DND-41 (cell line): ENCODE data around the gene C22orf31.

Source experiments
- ATAC-seq: fragments of 200-7000 bp; cut with Tn5 transposase; 3 replicates; pipeline ENCODE4 v1.9.1; 2021; ENCODE audit warnings: low read depth; ENCODE audit not compliant: insufficient read depth
- DNase-seq: peaks from one replicate; pipeline ENCODE4 v3.0.0-alpha.2; 2020
- H2AFZ ChIP-seq: 2 replicates; pipeline ENCODE4 v1.6.0; 2012; ENCODE audit warnings: low read depth, low read length
- H3K27ac ChIP-seq: 2 replicates; pipeline ENCODE4 v1.5.1; 2012; ENCODE audit warnings: low read length, inconsistent platforms
- H3K27me3 ChIP-seq: fragments of 200-600 bp; sonication (generic); 2 replicates; pipeline ENCODE4 v1.6.0; 2012; ENCODE audit warnings: low read length, mild to moderate bottlenecking, inconsistent platforms; ENCODE audit not compliant: insufficient read depth, poor library complexity
- H3K36me3 ChIP-seq: 2 replicates; pipeline ENCODE4 v1.5.1; 2012; ENCODE audit warnings: low read length, inconsistent platforms; ENCODE audit not compliant: insufficient read depth
- H3K4me1 ChIP-seq: 2 replicates; pipeline ENCODE4 v1.5.1; 2012; ENCODE audit warnings: mild to moderate bottlenecking, low read length; ENCODE audit not compliant: insufficient read depth
- H3K4me2 ChIP-seq: 2 replicates; pipeline ENCODE4 v1.6.0; 2012; ENCODE audit warnings: mild to moderate bottlenecking, moderate library complexity, low read length, inconsistent platforms; ENCODE audit not compliant: insufficient read depth
- H3K4me3 ChIP-seq, 2 experiments: fragments of 200-600 bp in 1 of 2; shearing (Covaris generic) in 1 of 2; 2 replicates each; pipeline ENCODE4 v1.5.1; 2012 to 2016; ENCODE audit warnings: inconsistent platforms in 2 of 2, low read length in 2 of 2, mild to moderate bottlenecking in 2 of 2, low read depth in 1 of 2, moderate library complexity in 1 of 2
- H3K79me2 ChIP-seq: 2 replicates; pipeline ENCODE4 v1.6.0; 2012; ENCODE audit warnings: low read length, inconsistent platforms; ENCODE audit not compliant: insufficient read depth
- H3K9ac ChIP-seq: 2 replicates; pipeline ENCODE4 v1.6.0; 2012; ENCODE audit warnings: low read depth, mild to moderate bottlenecking, inconsistent platforms, low read length, moderate library complexity
- H3K9me3 ChIP-seq: 2 replicates; pipeline ENCODE4 v1.5.1; 2012; ENCODE audit warnings: low read length, moderate library complexity, mild to moderate bottlenecking, inconsistent platforms; ENCODE audit not compliant: insufficient read depth, severe bottlenecking
- H4K20me1 ChIP-seq: 2 replicates; pipeline ENCODE4 v1.6.0; 2012; ENCODE audit warnings: low read length; ENCODE audit not compliant: insufficient read depth
- EZH2 ChIP-seq: IDR thresholded peaks from 3 replicates; pipeline ENCODE4 v1.6.1; 2012; ENCODE audit warnings: borderline replicate concordance, low read depth, mild to moderate bottlenecking, moderate library complexity, low read length, inconsistent platforms; ENCODE audit not compliant: severe bottlenecking
- TF ChIP-seq, protein P1 (sequence below): IDR thresholded peaks from 2 replicates; pipeline ENCODE4 v1.5.1; 2012; ENCODE audit warnings: borderline replicate concordance, low read length, moderate library complexity, mild to moderate bottlenecking; ENCODE audit not compliant: poor library complexity, severe bottlenecking; ENCODE audit errors: extremely low read depth

C22orf31 gene

DNA sequence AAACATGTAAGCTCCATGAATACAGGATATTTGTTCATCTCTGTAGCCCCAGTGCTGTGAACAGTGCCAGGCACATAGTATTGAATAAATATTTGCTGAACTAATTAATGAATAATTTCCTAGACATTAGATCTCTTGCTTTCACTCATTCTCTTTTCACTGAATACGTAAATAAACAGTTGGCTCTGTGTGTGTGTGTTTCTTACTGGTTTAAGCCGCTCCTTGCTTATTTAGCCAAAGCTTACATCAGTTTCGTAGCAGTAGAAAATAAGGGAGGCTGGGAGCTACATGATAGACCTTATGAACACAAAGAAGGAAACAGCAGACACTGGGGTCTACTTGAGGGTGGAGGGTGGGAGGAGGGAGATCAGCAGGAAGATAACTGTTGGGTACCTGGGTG lies 28.4 kb upstream of the C22orf31 start:
- ATAC-seq, result no peak
- Histone ChIP-seq H2AFZ (no peak overlapping the region), H3K9me3 (no peaks in the 10 kb centered on the region), H3K27me3 (no peaks in the 10 kb centered on the region), H3K27ac (no peak overlapping the region), H3K4me2 (no peak overlapping the region), H3K9ac (no peak overlapping the region), H3K36me3 (peaks cover 11% of the 10 kb centered on the region), H3K4me1 (no peaks in the 10 kb centered on the region), H3K79me2 (peaks cover 75% of the 10 kb centered on the region), H4K20me1 (peaks cover 6% of the 10 kb centered on the region; the same call in 1 of the 2 replicates), H3K4me3 (no peak overlapping the region)
- TF ChIP-seq, protein P1, sequence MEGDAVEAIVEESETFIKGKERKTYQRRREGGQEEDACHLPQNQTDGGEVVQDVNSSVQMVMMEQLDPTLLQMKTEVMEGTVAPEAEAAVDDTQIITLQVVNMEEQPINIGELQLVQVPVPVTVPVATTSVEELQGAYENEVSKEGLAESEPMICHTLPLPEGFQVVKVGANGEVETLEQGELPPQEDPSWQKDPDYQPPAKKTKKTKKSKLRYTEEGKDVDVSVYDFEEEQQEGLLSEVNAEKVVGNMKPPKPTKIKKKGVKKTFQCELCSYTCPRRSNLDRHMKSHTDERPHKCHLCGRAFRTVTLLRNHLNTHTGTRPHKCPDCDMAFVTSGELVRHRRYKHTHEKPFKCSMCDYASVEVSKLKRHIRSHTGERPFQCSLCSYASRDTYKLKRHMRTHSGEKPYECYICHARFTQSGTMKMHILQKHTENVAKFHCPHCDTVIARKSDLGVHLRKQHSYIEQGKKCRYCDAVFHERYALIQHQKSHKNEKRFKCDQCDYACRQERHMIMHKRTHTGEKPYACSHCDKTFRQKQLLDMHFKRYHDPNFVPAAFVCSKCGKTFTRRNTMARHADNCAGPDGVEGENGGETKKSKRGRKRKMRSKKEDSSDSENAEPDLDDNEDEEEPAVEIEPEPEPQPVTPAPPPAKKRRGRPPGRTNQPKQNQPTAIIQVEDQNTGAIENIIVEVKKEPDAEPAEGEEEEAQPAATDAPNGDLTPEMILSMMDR, result no peak
- TF ChIP-seq EZH2, result no peak
- no peak for DNase-seq

DNA sequence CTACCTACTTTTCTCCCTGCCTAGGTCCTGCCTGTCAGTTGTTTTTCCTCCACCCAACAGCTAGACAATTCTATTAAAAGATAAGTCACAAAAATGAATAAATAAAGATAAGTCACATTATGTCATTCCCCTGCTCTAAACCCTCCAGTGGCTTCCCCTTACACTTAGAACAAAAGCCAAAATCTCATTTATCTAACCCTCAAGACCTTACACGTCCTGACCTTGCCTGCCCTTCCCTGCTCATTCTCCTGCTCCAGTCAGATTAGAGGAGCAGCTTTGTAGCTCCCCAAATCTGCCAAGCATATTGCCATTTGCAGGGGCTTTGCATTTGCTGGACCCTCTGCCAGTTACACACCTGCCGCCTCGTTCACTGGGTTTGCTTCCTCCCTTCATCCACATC lies 27.9 kb upstream of the C22orf31 start:
- H3K36me3 ChIP-seq, result peaks cover 8% of the 10 kb centered on the region
- no peak for ATAC-seq
- no peak overlapping the region for H3K27ac ChIP-seq
- H3K79me2 ChIP-seq, result peaks cover 80% of the 10 kb centered on the region
- H3K9me3 ChIP-seq, result no peaks in the 10 kb centered on the region
- H2AFZ ChIP-seq, result no peak overlapping the region
- H3K4me3 ChIP-seq, result no peak overlapping the region
- H4K20me1 ChIP-seq, result peaks cover 6% of the 10 kb centered on the region; the same call in 1 of the 2 replicates
- H3K27me3 ChIP-seq, result no peaks in the 10 kb centered on the region
- no peak overlapping the region for H3K9ac ChIP-seq
- TF ChIP-seq, protein P1, result no peak
- TF ChIP-seq EZH2, result no peak
- no peak overlapping the region for H3K4me2 ChIP-seq
- H3K4me1 ChIP-seq, result no peaks in the 10 kb centered on the region
- DNase-seq, result no peak

DNA sequence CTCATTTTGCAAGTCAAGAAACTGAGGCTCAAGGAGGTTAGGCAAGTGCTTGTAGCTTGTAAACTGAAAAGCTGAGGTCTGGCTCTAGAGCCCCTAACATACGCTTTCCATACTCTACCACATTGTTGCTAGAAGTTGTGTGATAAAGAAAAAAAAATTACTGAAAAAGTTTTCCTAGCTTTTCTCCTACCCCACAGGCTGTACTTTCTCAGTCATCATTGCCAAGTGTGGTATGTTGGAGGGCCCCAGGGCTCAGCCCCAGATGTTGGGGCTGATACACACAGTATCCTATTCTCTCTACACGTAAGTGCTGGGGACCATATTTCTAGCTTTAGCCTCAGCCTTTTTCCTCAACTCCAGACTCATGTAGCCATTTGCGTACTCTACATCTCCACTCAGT lies 27.2 kb upstream of the C22orf31 start:
- H4K20me1 ChIP-seq, result peaks cover 6% of the 10 kb centered on the region; the same call in 1 of the 2 replicates

More for the DNA sequence above, 27.2 kb upstream of the C22orf31 start:
- Histone ChIP-seq H3K4me1 (no peaks in the 10 kb centered on the region), H3K79me2 (peaks cover 85% of the 10 kb centered on the region), H3K9me3 (no peaks in the 10 kb centered on the region), H3K9ac (no peak overlapping the region), H3K4me2 (no peak overlapping the region), H3K36me3 (peaks cover 3% of the 10 kb centered on the region; the same call in 1 of the 2 replicates), H3K27me3 (no peaks in the 10 kb centered on the region), H2AFZ (no peak overlapping the region), H3K27ac (no peak overlapping the region), H3K4me3 (no peak overlapping the region)
- ATAC-seq, result no peak
- DNase-seq, result no peak
- TF ChIP-seq, protein P1, result no peak
- TF ChIP-seq EZH2, result no peak
